ENCODE data around the gene OTOA.

DNA sequence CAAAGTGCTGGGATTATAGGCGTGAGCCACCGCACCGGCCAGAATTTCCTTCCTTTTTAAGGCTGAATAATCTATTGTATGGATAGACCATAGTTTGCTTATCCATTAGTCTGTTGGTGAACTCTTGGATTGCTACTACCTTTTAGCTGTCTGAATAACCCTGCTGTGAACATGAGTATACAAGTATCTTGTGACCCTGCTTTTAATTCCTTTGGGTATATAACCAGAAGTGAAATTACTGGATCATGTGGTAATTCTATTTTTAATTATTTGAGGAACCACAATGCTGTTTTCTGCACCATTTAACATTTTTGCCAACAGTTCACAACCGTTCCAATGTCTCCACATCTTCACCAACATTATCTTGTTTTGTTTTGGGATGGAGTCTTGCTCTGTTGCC lies 4.6 kb upstream of the OTOA start:
- TF ChIP-seq, protein P1, sequence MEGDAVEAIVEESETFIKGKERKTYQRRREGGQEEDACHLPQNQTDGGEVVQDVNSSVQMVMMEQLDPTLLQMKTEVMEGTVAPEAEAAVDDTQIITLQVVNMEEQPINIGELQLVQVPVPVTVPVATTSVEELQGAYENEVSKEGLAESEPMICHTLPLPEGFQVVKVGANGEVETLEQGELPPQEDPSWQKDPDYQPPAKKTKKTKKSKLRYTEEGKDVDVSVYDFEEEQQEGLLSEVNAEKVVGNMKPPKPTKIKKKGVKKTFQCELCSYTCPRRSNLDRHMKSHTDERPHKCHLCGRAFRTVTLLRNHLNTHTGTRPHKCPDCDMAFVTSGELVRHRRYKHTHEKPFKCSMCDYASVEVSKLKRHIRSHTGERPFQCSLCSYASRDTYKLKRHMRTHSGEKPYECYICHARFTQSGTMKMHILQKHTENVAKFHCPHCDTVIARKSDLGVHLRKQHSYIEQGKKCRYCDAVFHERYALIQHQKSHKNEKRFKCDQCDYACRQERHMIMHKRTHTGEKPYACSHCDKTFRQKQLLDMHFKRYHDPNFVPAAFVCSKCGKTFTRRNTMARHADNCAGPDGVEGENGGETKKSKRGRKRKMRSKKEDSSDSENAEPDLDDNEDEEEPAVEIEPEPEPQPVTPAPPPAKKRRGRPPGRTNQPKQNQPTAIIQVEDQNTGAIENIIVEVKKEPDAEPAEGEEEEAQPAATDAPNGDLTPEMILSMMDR (IDR thresholded peaks at IDR 0.05; ENCODE audit: low read length), result no peak
- TF ChIP-seq EZH2 (IDR thresholded peaks at IDR 0.05; ENCODE audit: borderline replicate concordance, low read length), result no peak

Data from OCI-LY1 (cell line).